GM12873 (cell line): ENCODE measurements around the gene TRPC4.

Experiments
- TF ChIP-seq, protein P1 (sequence below): IDR thresholded peaks from 2 replicates; pipeline ENCODE4 v1.5.1; 2012; ENCODE audit warnings: low read depth, mild to moderate bottlenecking, moderate library complexity, low read length, control low read depth; ENCODE audit not compliant: insufficient read depth; ENCODE audit errors: missing control alignments

TRPC4 gene

DNA sequence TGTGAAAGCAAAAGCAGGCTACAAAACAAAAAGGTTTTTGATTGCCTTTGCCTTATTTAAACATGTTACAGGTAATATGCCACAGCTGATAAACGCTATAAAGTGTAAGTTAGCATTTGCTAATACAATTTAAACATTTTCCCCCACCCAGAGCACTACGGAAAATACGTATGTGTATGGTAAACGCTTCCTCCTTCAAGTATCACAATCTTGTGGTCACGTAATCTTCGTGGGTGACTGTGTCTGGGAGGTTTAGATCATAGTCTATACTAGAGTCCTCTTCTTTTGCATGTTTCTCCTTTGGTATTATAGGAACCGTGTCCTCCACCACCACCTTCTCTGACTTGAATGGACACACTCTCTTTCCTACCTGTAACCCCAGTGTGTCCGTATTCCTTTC is 232.9 kb downstream of the TRPC4 start:
- TF ChIP-seq, protein P1, sequence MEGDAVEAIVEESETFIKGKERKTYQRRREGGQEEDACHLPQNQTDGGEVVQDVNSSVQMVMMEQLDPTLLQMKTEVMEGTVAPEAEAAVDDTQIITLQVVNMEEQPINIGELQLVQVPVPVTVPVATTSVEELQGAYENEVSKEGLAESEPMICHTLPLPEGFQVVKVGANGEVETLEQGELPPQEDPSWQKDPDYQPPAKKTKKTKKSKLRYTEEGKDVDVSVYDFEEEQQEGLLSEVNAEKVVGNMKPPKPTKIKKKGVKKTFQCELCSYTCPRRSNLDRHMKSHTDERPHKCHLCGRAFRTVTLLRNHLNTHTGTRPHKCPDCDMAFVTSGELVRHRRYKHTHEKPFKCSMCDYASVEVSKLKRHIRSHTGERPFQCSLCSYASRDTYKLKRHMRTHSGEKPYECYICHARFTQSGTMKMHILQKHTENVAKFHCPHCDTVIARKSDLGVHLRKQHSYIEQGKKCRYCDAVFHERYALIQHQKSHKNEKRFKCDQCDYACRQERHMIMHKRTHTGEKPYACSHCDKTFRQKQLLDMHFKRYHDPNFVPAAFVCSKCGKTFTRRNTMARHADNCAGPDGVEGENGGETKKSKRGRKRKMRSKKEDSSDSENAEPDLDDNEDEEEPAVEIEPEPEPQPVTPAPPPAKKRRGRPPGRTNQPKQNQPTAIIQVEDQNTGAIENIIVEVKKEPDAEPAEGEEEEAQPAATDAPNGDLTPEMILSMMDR: no peak

DNA sequence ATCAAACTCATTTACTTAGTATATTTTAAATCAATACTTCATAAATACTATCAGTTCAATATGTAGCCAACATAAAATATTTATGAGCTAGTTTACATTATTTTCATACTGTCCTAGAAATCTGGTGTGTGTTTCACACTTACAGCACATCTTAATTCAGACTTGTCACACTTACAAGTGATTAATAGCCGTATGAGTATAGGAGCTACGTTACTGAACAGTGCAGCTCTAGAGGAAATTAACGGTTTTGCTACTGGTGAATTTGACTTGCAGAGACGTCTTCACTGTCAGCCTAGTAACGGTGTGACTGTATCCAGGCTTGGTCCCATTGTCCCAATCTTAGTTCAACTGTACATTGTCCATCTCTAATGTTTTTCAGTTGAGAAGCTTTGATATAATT is 237.3 kb downstream of the TRPC4 start:
- TF ChIP-seq, protein P1: no peak

- TF ChIP-seq, protein P1: no peak
These were observed 242.1 kb downstream of the TRPC4 start for GRCh38 chr13:37627428-37627827.

DNA sequence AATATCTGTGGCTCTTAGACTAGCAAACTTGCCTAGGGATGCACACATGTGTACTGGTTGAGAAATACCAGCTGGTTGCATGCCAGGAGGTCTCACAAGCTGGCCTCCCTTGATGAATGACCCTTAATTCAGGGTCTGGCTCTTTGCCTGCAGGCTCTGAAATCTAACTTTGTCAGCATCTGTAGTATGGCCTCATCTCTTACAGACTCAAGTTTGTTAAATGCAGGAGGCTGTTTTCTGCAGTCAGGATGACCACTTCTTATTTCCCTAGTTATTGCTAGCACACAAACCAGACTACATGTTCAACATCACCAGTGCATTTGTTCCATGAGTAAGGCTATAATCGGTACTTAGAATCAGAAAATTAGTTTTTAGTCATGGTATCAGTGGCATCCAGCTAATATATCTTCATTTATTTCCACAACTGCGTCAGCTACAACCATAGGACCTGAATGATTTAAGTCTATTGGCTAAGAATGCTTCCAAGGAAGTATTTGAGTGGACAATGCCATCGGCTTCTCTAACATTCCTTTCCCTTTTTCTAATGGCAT is 247.7 kb downstream of the TRPC4 start:
- TF ChIP-seq, protein P1: no peak

- TF ChIP-seq, protein P1: no peak
These were observed 251.0 kb downstream of the TRPC4 start for GRCh38 chr13:37618554-37618953.

DNA sequence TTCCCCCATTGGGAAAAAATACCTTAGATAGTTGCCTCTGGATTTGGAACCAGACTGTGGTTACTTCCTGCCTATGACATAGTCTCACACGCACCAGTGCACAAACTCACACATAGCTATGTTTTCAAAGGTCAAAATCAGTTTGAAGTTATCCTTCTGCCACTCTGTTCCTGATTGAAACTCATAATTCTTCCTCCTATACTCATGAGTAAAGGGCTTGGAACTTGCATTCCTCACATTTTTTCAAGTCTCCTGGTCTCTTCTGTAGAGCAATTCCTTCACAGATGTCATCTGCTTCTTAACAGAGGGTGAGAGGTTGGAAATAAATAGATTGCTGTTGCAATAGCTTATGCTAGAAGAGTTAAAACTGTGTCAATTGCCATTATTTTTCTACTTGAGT is 252.4 kb downstream of the TRPC4 start:
- TF ChIP-seq, protein P1: no peak

DNA sequence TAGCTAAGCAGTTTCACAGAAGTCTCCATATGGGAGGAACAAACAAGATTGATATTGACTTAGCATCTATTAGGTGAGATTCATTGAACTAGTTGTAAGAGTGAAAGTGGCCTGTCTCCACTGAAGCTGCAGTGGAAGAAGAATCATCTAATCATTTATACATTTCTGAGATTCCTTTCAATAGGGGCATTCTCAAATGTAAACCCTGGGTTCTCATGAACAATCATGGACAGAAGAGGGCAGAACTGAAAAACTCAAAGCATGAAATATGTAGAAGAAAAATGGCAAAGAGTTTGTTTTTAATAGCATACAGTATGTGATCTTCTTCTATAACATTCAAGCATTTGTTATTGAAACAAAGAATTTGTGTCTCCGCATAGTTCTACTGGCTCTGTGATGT is 253.4 kb downstream of the TRPC4 start:
- TF ChIP-seq, protein P1: no peak

DNA sequence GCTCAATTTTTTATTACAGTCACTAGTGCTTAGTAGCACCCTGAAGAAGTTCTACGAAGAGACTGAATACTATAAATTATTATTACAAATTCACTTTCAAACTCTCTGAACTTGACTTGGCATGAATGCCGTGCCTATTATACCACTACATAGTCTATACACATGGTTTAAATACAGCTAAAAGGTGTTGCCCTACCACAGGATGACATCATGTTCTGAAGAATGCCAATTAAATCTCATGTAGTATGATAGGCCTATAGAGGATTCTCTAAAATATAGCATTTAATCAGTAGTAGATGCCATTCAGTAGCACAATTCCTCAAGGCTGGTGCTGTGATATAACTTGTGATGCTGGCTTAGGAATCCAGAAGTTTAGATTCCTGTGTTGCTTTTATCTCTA is 254.3 kb downstream of the TRPC4 start:
- TF ChIP-seq, protein P1: no peak
